HUES48 (cell line): Measurements from ENCODE around the gene PRSS38.
"Not testable (repeated sequence)": the region's sequence is repeated elsewhere in the genome, so short reads cannot be mapped to it uniquely, and the experiment has no call there.

ENCODE experiments used
- H3K27ac ChIP-seq: one replicate; pipeline ENCODE4 v1.7.0; 2013; ENCODE audit warnings: low read depth, low read length, inconsistent platforms
- H3K27me3 ChIP-seq: 2 replicates; pipeline ENCODE4 v1.6.1; 2013; ENCODE audit warnings: mild to moderate bottlenecking, low read length; ENCODE audit not compliant: control insufficient read depth, insufficient read depth
- H3K36me3 ChIP-seq: 2 replicates; pipeline ENCODE4 v1.6.1; 2013; ENCODE audit warnings: low read length; ENCODE audit not compliant: control insufficient read depth, insufficient read depth
- H3K4me1 ChIP-seq: 2 replicates; pipeline ENCODE4 v1.6.1; 2013; ENCODE audit warnings: mild to moderate bottlenecking, low read length; ENCODE audit not compliant: control insufficient read depth, insufficient read depth
- H3K4me3 ChIP-seq: 2 replicates; pipeline ENCODE4 v1.5.1; 2013; ENCODE audit warnings: mild to moderate bottlenecking, low read depth, low read length
- H3K9ac ChIP-seq: 2 replicates; pipeline ENCODE4 v1.6.1; 2013; ENCODE audit warnings: mild to moderate bottlenecking, low read depth, low read length, moderate library complexity
- H3K9me3 ChIP-seq: 2 replicates; pipeline ENCODE4 v1.6.1; 2013; ENCODE audit warnings: low read length; ENCODE audit not compliant: control insufficient read depth, insufficient read depth

Gene PRSS38

GRCh38 chr1:227823537-227823936 is 8.1 kb downstream of the PRSS38 start:
- H3K4me1 ChIP-seq, result no peaks in the 10 kb centered on the region
- peaks cover 4% of the 10 kb centered on the region; the same call in 1 of the 2 replicates for H3K9me3 ChIP-seq
- H3K36me3 ChIP-seq, result no peaks in the 10 kb centered on the region
- no peak overlapping the region for H3K4me3 ChIP-seq
- no peak overlapping the region for H3K9ac ChIP-seq
- no peak overlapping the region for H3K27ac ChIP-seq
- H3K27me3 ChIP-seq, result no peaks in the 10 kb centered on the region

GRCh38 chr1:227824204-227824603 is 8.7 kb downstream of the PRSS38 start:
- H3K4me3 ChIP-seq, result no peak overlapping the region
- no peak overlapping the region for H3K9ac ChIP-seq
- H3K36me3 ChIP-seq, result no peaks in the 10 kb centered on the region
- H3K27me3 ChIP-seq, result no peaks in the 10 kb centered on the region
- peaks cover 4% of the 10 kb centered on the region; the same call in 1 of the 2 replicates for H3K9me3 ChIP-seq
- no peaks in the 10 kb centered on the region for H3K4me1 ChIP-seq
- H3K27ac ChIP-seq, result no peak overlapping the region

- no peak overlapping the region for H3K27ac ChIP-seq
- 0 out of 2 replicates have a peak, but pooled peaks cover 4% of the 10 kb centered on the region for H3K9me3 ChIP-seq
- H3K4me3 ChIP-seq, result no peak overlapping the region
- H3K4me1 ChIP-seq, result no peaks in the 10 kb centered on the region
- no peak overlapping the region for H3K9ac ChIP-seq
- H3K36me3 ChIP-seq, result no peaks in the 10 kb centered on the region
- no peaks in the 10 kb centered on the region for H3K27me3 ChIP-seq
Observed at GRCh38 chr1:227828786-227829185, 13.3 kb downstream of the PRSS38 start.

DNA sequence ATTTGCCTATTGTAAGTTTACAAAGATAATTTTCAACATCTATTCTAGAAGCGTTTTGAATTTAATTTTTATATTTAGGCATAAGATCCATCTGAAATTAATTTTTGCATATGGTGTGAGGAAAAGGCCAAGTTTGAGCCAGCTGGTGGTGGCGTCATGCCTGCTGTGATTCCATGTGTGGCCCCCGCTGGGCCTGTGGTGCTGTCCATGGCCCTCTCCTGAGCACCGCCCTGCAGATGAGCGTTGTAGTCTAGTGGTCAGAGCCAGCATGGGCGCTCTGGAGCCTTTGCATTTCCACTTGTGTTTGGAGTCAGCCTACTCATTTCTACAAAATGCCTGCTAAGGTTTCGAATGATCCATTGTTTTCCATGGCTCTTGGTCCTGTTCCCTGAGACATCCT is 22.7 kb downstream of the PRSS38 start:
- H3K4me3 ChIP-seq, result no peak overlapping the region
- no peak overlapping the region for H3K27ac ChIP-seq
- no peak overlapping the region for H3K9ac ChIP-seq
- H3K9me3 ChIP-seq, result no peaks in the 10 kb centered on the region
- H3K4me1 ChIP-seq, result no peaks in the 10 kb centered on the region
- no peaks in the 10 kb centered on the region for H3K36me3 ChIP-seq
- no peaks in the 10 kb centered on the region for H3K27me3 ChIP-seq

DNA sequence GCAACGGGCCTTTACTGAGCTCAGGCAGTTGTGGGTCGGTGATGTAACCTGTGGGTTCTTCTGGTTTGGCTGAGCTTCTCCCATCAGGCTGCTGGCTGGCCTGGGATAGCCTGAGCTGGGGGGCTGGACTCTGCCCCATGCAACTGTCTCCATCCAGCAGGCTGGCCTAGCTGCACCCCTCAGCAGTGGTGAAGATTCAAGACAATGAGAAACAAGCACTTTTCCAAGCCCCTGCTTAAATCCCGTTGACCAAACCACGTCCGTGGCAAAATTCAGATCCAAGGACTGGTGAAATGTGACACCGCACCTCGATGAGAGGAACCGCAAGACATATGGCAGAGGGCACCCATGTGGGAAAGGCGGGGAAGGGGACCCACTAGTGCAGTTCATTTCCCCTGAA is 25.6 kb downstream of the PRSS38 start:
- Histone ChIP-seq H3K27ac (no peak overlapping the region), H3K4me3 (no peak overlapping the region), H3K27me3 (no peaks in the 10 kb centered on the region), H3K9me3 (no peaks in the 10 kb centered on the region), H3K36me3 (no peaks in the 10 kb centered on the region), H3K4me1 (no peaks in the 10 kb centered on the region), H3K9ac (no peak overlapping the region)

GRCh38 chr1:227844320-227845146 is 29.1 kb downstream of the PRSS38 start:
- Histone ChIP-seq H3K4me1 (no peaks in the 10 kb centered on the region), H3K36me3 (no peaks in the 10 kb centered on the region), H3K4me3 (no peak overlapping the region), H3K9ac (no peak overlapping the region), H3K27ac (no peak overlapping the region), H3K27me3 (no peaks in the 10 kb centered on the region), H3K9me3 (peaks cover 3% of the 10 kb centered on the region; the same call in 1 of the 2 replicates)

DNA sequence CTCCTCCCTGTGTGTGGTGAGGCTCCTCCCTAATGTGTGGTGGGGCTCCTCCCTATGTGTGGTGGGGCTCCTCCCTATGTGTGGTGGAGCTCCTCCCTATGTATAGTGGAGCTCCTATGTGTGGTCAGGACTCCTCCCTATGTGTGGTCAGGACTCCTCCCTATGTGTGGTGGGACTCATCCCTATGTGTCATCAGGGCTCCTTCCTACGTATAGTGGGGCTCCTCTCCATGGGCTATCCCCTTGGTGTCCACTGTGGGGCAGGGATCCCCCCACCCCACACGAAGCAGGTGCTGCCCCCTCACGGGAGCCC is 29.6 kb downstream of the PRSS38 start:
- Histone ChIP-seq H3K4me1 (no peaks in the 10 kb centered on the region), H3K27ac (no peak overlapping the region), H3K9ac (no peak overlapping the region), H3K9me3 (peaks cover 3% of the 10 kb centered on the region; the same call in 1 of the 2 replicates), H3K36me3 (no peaks in the 10 kb centered on the region), H3K27me3 (no peaks in the 10 kb centered on the region), H3K4me3 (no peak overlapping the region)

GRCh38 chr1:227845519-227845918 is 30.0 kb downstream of the PRSS38 start:
- Histone ChIP-seq H3K36me3 (no peaks in the 10 kb centered on the region), H3K9ac (no peak overlapping the region), H3K27ac (no peak overlapping the region), H3K4me3 (no peak overlapping the region), H3K9me3 (peaks cover 3% of the 10 kb centered on the region; the same call in 1 of the 2 replicates), H3K27me3 (no peaks in the 10 kb centered on the region), H3K4me1 (no peaks in the 10 kb centered on the region)

GRCh38 chr1:227846265-227846858 is 30.9 kb downstream of the PRSS38 start:
- Histone ChIP-seq H3K9me3 (peaks cover 3% of the 10 kb centered on the region; the same call in 1 of the 2 replicates), H3K27ac (no peak overlapping the region), H3K27me3 (no peaks in the 10 kb centered on the region), H3K9ac (no peak overlapping the region), H3K36me3 (no peaks in the 10 kb centered on the region), H3K4me1 (no peaks in the 10 kb centered on the region), H3K4me3 (no peak overlapping the region)

GRCh38 chr1:227847046-227847445 is 31.6 kb downstream of the PRSS38 start:
- not testable (repeated sequence) for H3K27me3 ChIP-seq, H3K27ac ChIP-seq, H3K36me3 ChIP-seq, H3K9ac ChIP-seq, H3K4me3 ChIP-seq, H3K4me1 ChIP-seq, H3K9me3 ChIP-seq

- Histone ChIP-seq H3K36me3 (no peaks in the 10 kb centered on the region), H3K27ac (no peak overlapping the region), H3K27me3 (no peaks in the 10 kb centered on the region)
Observed at GRCh38 chr1:227848430-227848932, 33.0 kb downstream of the PRSS38 start.

More at GRCh38 chr1:227848430-227848932, 33.0 kb downstream of the PRSS38 start:
- no peaks in the 10 kb centered on the region for H3K4me1 ChIP-seq
- peaks cover 3% of the 10 kb centered on the region; the same call in 1 of the 2 replicates for H3K9me3 ChIP-seq
- no peak overlapping the region for H3K4me3 ChIP-seq
- no peak overlapping the region for H3K9ac ChIP-seq
